ENCODE data around the gene MRPS21. TPM values are rescaled to one million over a fixed set of nuclear protein-coding genes. Genes with fewer than 3 reads are reported as not detected.

MRPS21 gene
- total and polyA plus RNA-seq, 2 of the 8 experiments (the other 6 are each of a cell fraction or from before 2014, with no cell fraction given) = 81.9 to 99.8 TPM

- Histone ChIP-seq H3K4me3 (ENCODE audit: extremely low read depth in 1 of 4, insufficient read depth in 2 of 4, low read depth in 3 of 4, low read length in 4 of 4) (peak overlapping the region; percentile 70 to 82 (median 80)), H3K4me1 (replicated peaks in 1 of 4; ENCODE audit: control insufficient read depth in 3 of 4, insufficient read depth in 4 of 4, low read length in 3 of 4) (peaks cover 0 to 20% (median 14%) of the 10 kb centered on the region in 4 experiments; a peak in 6 of 7 replicates), H3K36me3 (ENCODE audit: control insufficient read depth in 2 of 4, insufficient read depth in 4 of 4, low read length in 3 of 4) (peaks cover 15 to 36% (median 29%) of the 10 kb centered on the region in 4 experiments; a peak in 7 of 8 replicates), H3K4me2 (ENCODE audit: insufficient read depth in 1 of 2, low read depth in 2 of 2, low read length in 2 of 2) (peak overlapping the region; percentile 78 to 99), H3K14ac (ENCODE audit: insufficient read length) (no peak overlapping the region), H2BK12ac (ENCODE audit: low read depth, low read length) (peak overlapping the region; percentile 75; the same call in 1 of the 2 replicates), H3K18ac (ENCODE audit: extremely low read depth, low read length) (peak overlapping the region; percentile 79), H2BK20ac (ENCODE audit: low read length) (peak overlapping the region; percentile 23; the same call in 1 of the 2 replicates), H3K4ac (replicated peaks; ENCODE audit: insufficient read length, low read depth, low read length) (peak overlapping the region; percentile 17), H3K23me2 (ENCODE audit: low read depth, low read length) (peaks cover 36% of the 10 kb centered on the region), H3K9me3 (ENCODE audit: insufficient read depth in 2 of 2, low read depth in 1 of 2, low read length in 1 of 2) (no peaks in the 10 kb centered on the region), H2AFZ (ENCODE audit: low read length) (no peak overlapping the region), H3K27ac (ENCODE audit: low read depth, low read length) (peak overlapping the region; percentile 68; the same call in 1 of the 2 replicates), H2BK15ac (ENCODE audit: low read length) (peak overlapping the region; percentile 66; the same call in 1 of the 2 replicates), H2BK120ac (replicated peaks; ENCODE audit: low read depth, low read length) (peak overlapping the region; percentile 0), H4K5ac (ENCODE audit: insufficient read length, low read depth, low read length) (peak overlapping the region; percentile 27), H3K27me3 (replicated peaks in 1 of 4; ENCODE audit: control insufficient read depth in 3 of 4, extremely low read depth in 1 of 4, insufficient read depth in 3 of 4, low read length in 3 of 4) (no peaks in the 10 kb centered on the region), H4K8ac (ENCODE audit: extremely low read depth, insufficient read depth, low read length) (no peak overlapping the region), H3K79me2 (ENCODE audit: control insufficient read depth in 1 of 2, insufficient read depth in 2 of 2, low read length in 2 of 2) (peaks cover 4 to 25% of the 10 kb centered on the region in 2 experiments), H4K91ac (replicated peaks; ENCODE audit: insufficient read length, low read length) (peak overlapping the region; percentile 75), H2AK5ac (ENCODE audit: low read depth, low read length) (no peak overlapping the region; the same call in 1 of the 2 replicates), H2BK5ac (ENCODE audit: low read depth, low read length) (peak overlapping the region; percentile 98), H4K20me1 (replicated peaks in 1 of 2; ENCODE audit: control insufficient read depth in 1 of 2, insufficient read depth in 2 of 2, low read length in 2 of 2) (no peaks in the 10 kb centered on the region), H3K56ac (replicated peaks; ENCODE audit: insufficient read length, low read depth, low read length) (no peak overlapping the region), H3K23ac (ENCODE audit: insufficient read length) (no peak overlapping the region), H3K79me1 (ENCODE audit: low read depth, low read length) (peaks cover 5% of the 10 kb centered on the region; the same call in 1 of the 2 replicates), H3K9ac (replicated peaks in 1 of 4; ENCODE audit: extremely low read depth in 1 of 4, low read depth in 3 of 4, low read length in 3 of 4) (peak overlapping the region in 3 of 4 experiments; percentile 31 to 66 (median 49); a peak in 4 of 7 replicates)
- DNase-seq (ENCODE audit: low read depth in 1 of 2, low spot score in 2 of 2) (peak in 1 of 2 experiments; percentile 81), FAIRE-seq (no peak)
- POLR2A ChIA-PET (ENCODE audit: partially characterized antibody) = interaction anchor here (0.9 to 19.4 kb wide), 9 partner anchors 21 to 61 kb away, joined by 3 to 535 read pairs (median 5); partner anchors contain the start of genes ANP32E, APH1A, C1orf54 and CIART
- CTCF ChIA-PET (ENCODE audit: partially characterized antibody) = interaction anchor here (17.5 kb wide), 1 partner anchor 16 kb away, joined by 326 read pairs; the partner anchor contains the start of genes APH1A, C1orf54 and CIART
- 18% methylated on average over 10 of the region's 11 CpGs; no CpG with 5 or more reads in 1 of the 2 experiments for WGBS, 2 experiments (ENCODE audit: extremely low coverage in 1 of 2, insufficient coverage in 1 of 2, insufficient read length in 1 of 2, insufficient replicate concordance in 2 of 2, low coverage in 1 of 2, low lambda C conversion rate in 2 of 2, missing lambda C conversion rate in 1 of 2)
- TF ChIP-seq RXRA (IDR thresholded peaks at IDR 0.05; ENCODE audit: insufficient read depth, low read depth, low read length) = no peak
- TF ChIP-seq CREB1 (IDR thresholded peaks at IDR 0.05) = no peak
- no peak for TF ChIP-seq TEAD4 (IDR thresholded peaks at IDR 0.05; ENCODE audit: low read depth, low read length)
- TF ChIP-seq GTF2F1 (IDR thresholded peaks at IDR 0.05; ENCODE audit: borderline replicate concordance, low read depth, low read length) = no peak
- no peak for TF ChIP-seq EGR1 (IDR thresholded peaks at IDR 0.05; ENCODE audit: borderline replicate concordance, low read depth, low read length)
- TF ChIP-seq JUN (IDR thresholded peaks at IDR 0.05; ENCODE audit: low read depth, low read length) = no peak
- TF ChIP-seq BCL11A (IDR thresholded peaks at IDR 0.05; ENCODE audit: low read depth in 2 of 2, low read length in 2 of 2) = no peak
- TF ChIP-seq MAFK (IDR thresholded peaks at IDR 0.05; ENCODE audit: low read depth, low read length) = no peak
- TF ChIP-seq CBX8 (IDR thresholded peaks at IDR 0.05; ENCODE audit: borderline replicate concordance, low read depth, low read length) = no peak
These were observed 33.6 kb upstream of the MRPS21 start for GRCh38 chr1:150259758-150260669.

All from H1 (cell line).